Tibial artery (tissue), 4 donors: ENCODE data around the gene UQCRC2.
"Not testable (repeated sequence)": the region's sequence is repeated elsewhere in the genome, so short reads cannot be mapped to it uniquely, and the experiment has no call there.

Experiments used
- DNase-seq, 2 donors: peaks; one replicate each; pipeline ENCODE4 v3.0.0-alpha.2; 2019
- H3K27ac ChIP-seq, 2 donors: fragments of 200-600 bp; sonication (generic) in 1 of 2; 1 replicate in 1 of 2; 2 replicates in 1 of 2; pipeline ENCODE4 v1.5.1; 2018 to 2019; ENCODE audit warnings: mild to moderate bottlenecking in 1 of 2
- H3K27me3 ChIP-seq, 2 donors: fragments of 200-600 bp; sonication (generic) in 1 of 2; one replicate each; pipeline versions ENCODE4 v1.5.1 to v1.6.0; 2016 to 2019
- H3K36me3 ChIP-seq, 3 donors: fragments of 200-600 bp; sonication (generic) in 2 of 3; one replicate each; pipeline ENCODE4 v1.5.1; 2016 to 2019; ENCODE audit warnings: mild to moderate bottlenecking in 2 of 3
- H3K4me1 ChIP-seq, 4 donors: fragments of 200-600 bp; sonication (generic) in 2 of 4; 1 replicate in 3 of 4; 2 replicates in 1 of 4; pipeline ENCODE4 v1.5.1; 2016 to 2019
- H3K4me3 ChIP-seq, 2 donors: fragments of 200-600 bp; sonication (generic) in 1 of 2; 1 replicate in 1 of 2; 2 replicates in 1 of 2; pipeline ENCODE4 v1.5.1; 2018 to 2019; ENCODE audit warnings: mild to moderate bottlenecking in 2 of 2
- H3K9me3 ChIP-seq, 3 donors: fragments of 200-600 bp; sonication (generic) in 1 of 3; one replicate each; pipeline ENCODE4 v1.5.1; 2016 to 2019
- CTCF ChIP-seq, 2 experiments: fragments of 200-600 bp in 1 of 2; fragments of 450-650 bp in 1 of 2; IDR thresholded peaks; one replicate each; pipeline ENCODE4 v1.5.1; 2017 to 2019; ENCODE audit warnings: antibody characterized with exemption in 2 of 2, mild to moderate bottlenecking in 1 of 2, moderate library complexity in 1 of 2
- intact Hi-C: fragments of 100-400 bp; cut with DNase I; formaldehyde crosslinking; loops from one replicate; pipeline ENCODE4 v1.15.0; 2023; ENCODE audit warnings: low total_unique reads

The UQCRC2 gene

GRCh38 chr16:22013486-22013885 lies 60.3 kb downstream of the UQCRC2 start:
- H3K4me1 ChIP-seq: peaks cover 0 to 29% (median 12%) of the 10 kb centered on the region in 4 donors
- H3K36me3 ChIP-seq: no peaks in the 10 kb centered on the region
- intact Hi-C loops: no loop called here
- TF ChIP-seq CTCF (IDR thresholded peaks at IDR 0.05): no peak
- H3K27ac ChIP-seq: no peak overlapping the region
- DNase-seq: no peak
- no peaks in the 10 kb centered on the region for H3K9me3 ChIP-seq
- H3K27me3 ChIP-seq: no peaks in the 10 kb centered on the region
- H3K4me3 ChIP-seq: no peak overlapping the region

GRCh38 chr16:22014271-22014873 lies 61.2 kb downstream of the UQCRC2 start:
- Histone ChIP-seq H3K9me3 (no peaks in the 10 kb centered on the region), H3K4me1 (peaks cover 0 to 21% (median 3%) of the 10 kb centered on the region in 4 donors), H3K27ac (no peak overlapping the region), H3K4me3 (no peak overlapping the region), H3K27me3 (no peaks in the 10 kb centered on the region), H3K36me3 (no peaks in the 10 kb centered on the region)
- TF ChIP-seq CTCF (IDR thresholded peaks at IDR 0.05): no peak
- no peak for DNase-seq
- intact Hi-C loops: no loop called here

GRCh38 chr16:22016927-22017326 lies 63.8 kb downstream of the UQCRC2 start:
- Histone ChIP-seq H3K36me3 (no peaks in the 10 kb centered on the region), H3K27me3 (no peaks in the 10 kb centered on the region), H3K4me1 (peaks cover 0 to 4% (median 0%) of the 10 kb centered on the region in 4 donors), H3K27ac (no peak overlapping the region), H3K4me3 (no peak overlapping the region), H3K9me3 (no peaks in the 10 kb centered on the region)
- DNase-seq: no peak
- TF ChIP-seq CTCF (IDR thresholded peaks at IDR 0.05): no peak
- intact Hi-C loops: no loop called here

- intact Hi-C loops: no loop called here
- H3K9me3 ChIP-seq: no peaks in the 10 kb centered on the region
- H3K4me3 ChIP-seq: no peak overlapping the region
- no peak for DNase-seq
- no peak for TF ChIP-seq CTCF (IDR thresholded peaks at IDR 0.05)
- peaks cover 0 to 4% (median 0%) of the 10 kb centered on the region in 4 donors for H3K4me1 ChIP-seq
- no peaks in the 10 kb centered on the region for H3K27me3 ChIP-seq
- H3K36me3 ChIP-seq: no peaks in the 10 kb centered on the region
- H3K27ac ChIP-seq: no peak overlapping the region
Observed at GRCh38 chr16:22018559-22018958, 65.4 kb downstream of the UQCRC2 start.

GRCh38 chr16:22022151-22022550 lies 69.0 kb downstream of the UQCRC2 start:
- H3K9me3 ChIP-seq: no peaks in the 10 kb centered on the region
- no peaks in the 10 kb centered on the region for H3K36me3 ChIP-seq
- no peak for DNase-seq
- H3K4me1 ChIP-seq: peaks cover 0 to 15% (median 0%) of the 10 kb centered on the region in 4 donors
- no peaks in the 10 kb centered on the region for H3K27me3 ChIP-seq
- no peak for TF ChIP-seq CTCF (IDR thresholded peaks at IDR 0.05)
- H3K27ac ChIP-seq: no peak overlapping the region
- intact Hi-C loops: no loop called here
- no peak overlapping the region for H3K4me3 ChIP-seq

- no peaks in the 10 kb centered on the region for H3K36me3 ChIP-seq
- no peak for DNase-seq
- H3K4me3 ChIP-seq: no peak overlapping the region
- no peaks in the 10 kb centered on the region for H3K9me3 ChIP-seq
- TF ChIP-seq CTCF (IDR thresholded peaks at IDR 0.05): no peak
- H3K4me1 ChIP-seq: peaks cover 0 to 18% (median 0%) of the 10 kb centered on the region in 4 donors
- no peaks in the 10 kb centered on the region for H3K27me3 ChIP-seq
- intact Hi-C loops: no loop called here
- H3K27ac ChIP-seq: no peak overlapping the region
Observed at GRCh38 chr16:22023505-22023904, 70.3 kb downstream of the UQCRC2 start.

GRCh38 chr16:22024785-22025184 lies 71.6 kb downstream of the UQCRC2 start:
- H3K4me3 ChIP-seq, H3K27me3 ChIP-seq, H3K27ac ChIP-seq, H3K9me3 ChIP-seq, H3K36me3 ChIP-seq, DNase-seq, intact Hi-C loops: not testable (repeated sequence)
- peaks cover 0 to 18% (median 0%) of the 10 kb centered on the region in 4 donors for H3K4me1 ChIP-seq
